ENCODE results near the gene PAQR5.

GRCh38 chr15:69439623-69440022, 140.9 kb downstream of the PAQR5 start:
- TF ChIP-seq, protein P1, sequence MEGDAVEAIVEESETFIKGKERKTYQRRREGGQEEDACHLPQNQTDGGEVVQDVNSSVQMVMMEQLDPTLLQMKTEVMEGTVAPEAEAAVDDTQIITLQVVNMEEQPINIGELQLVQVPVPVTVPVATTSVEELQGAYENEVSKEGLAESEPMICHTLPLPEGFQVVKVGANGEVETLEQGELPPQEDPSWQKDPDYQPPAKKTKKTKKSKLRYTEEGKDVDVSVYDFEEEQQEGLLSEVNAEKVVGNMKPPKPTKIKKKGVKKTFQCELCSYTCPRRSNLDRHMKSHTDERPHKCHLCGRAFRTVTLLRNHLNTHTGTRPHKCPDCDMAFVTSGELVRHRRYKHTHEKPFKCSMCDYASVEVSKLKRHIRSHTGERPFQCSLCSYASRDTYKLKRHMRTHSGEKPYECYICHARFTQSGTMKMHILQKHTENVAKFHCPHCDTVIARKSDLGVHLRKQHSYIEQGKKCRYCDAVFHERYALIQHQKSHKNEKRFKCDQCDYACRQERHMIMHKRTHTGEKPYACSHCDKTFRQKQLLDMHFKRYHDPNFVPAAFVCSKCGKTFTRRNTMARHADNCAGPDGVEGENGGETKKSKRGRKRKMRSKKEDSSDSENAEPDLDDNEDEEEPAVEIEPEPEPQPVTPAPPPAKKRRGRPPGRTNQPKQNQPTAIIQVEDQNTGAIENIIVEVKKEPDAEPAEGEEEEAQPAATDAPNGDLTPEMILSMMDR (IDR thresholded peaks at IDR 0.05; ENCODE audit: low read length) = no peak
- TF ChIP-seq EZH2 (IDR thresholded peaks at IDR 0.05; ENCODE audit: borderline replicate concordance, low read length) = no peak

Data from OCI-LY1 (cell line).